Measurements from ENCODE around the gene RANBP9.
A peak's percentile ranks its signal among the peaks of the same experiment; 100 is the strongest.

Gene RANBP9

GRCh38 chr6:13711733-13712598, at the start of gene RANBP9:
Gene RANBP9 (minus strand): TSS chr6:13711835. CDS start chr6:13711505, 330 bp downstream.
- DNase-seq (ENCODE audit: low spot score): peak; percentile 87

DNA sequence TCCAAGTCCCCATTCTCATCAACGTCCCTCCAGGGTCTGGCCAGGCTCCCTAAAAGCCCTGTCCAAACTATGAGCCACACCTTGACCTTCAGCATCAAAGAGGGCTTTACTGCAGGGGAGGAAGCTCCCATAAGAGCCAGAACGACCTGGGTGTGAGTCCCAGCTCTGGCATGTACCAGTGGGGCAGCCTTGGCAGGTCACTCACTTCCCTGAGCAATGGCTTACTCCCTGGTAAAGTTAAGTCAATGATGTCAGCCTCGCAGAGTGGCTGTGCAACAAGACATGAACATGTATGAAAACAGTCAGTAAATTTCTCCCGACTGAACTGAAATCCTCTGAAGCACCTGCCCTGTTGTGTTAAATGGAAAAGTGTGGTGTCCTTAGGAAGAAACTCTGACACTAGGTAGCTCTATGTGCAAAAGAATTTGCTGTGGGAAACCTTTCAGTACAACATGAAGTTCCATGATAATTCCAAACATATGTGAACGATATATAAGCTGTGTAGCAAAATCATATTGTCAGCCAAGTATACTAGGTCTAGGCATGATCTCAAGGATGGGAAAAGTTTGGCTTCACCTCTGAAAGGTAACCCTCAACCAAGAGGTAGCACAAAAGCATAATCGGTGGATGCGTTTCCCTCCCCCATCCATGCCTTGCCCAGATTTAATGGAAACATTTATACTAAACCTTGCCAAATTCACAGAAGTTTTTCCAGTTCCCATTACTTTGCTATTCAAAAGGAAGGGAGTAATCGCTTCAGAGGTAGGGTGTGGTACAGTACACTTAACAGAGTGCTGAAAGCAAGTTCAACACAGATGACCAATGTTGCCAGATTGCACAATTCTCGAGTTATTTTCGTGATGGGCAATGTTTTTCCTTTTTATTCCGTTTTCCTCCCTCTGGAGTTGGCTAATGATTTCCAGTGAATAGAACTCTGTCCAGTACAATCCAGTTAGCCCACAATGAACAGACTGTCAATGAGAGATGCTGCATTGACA, 49.0 kb upstream of the RANBP9 start:
- DNase-seq (ENCODE audit: low spot score): no peak

DNA sequence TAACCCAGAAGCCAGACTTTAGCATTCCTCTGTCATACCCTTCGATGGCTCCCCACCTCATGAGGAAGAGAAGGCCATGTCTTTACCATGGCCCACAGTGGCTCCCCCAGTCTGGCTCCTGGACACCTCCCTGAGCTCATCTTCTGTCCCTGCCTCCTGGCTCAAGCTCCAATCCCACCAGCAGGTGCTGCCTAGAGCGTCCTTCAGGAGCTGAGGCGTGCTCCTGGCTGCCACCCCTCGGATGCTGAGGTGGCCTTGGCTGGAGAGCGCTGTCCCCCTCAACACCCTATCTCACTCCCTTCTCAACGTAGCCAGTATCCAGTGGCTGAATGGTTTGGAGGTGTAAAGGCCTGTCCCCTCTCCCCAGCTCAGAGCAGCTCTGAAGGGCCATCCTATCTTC, 47.4 kb upstream of the RANBP9 start:
- DNase-seq (ENCODE audit: low spot score): no peak

- no peak for DNase-seq (ENCODE audit: low spot score)
These were observed 43.0 kb upstream of the RANBP9 start for GRCh38 chr6:13754644-13755043.

DNA sequence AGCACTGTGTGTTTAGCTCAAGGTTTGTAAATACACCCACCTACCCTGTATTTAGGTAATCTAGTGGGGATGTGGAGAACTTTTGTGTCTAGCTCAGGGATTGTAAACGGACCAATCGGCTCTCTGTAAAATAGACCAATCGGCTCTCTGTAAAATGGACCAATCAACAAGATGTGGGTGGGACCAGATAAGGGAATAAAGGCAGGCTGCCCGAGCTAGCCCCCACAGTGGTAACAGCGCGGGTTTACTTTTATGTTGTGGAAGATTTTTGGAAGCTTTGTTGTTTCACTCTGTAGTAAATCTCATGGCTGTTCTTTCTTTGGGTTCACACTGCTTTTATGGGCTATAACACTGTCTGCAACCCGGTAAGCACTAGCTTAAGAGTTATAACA, 32.1 kb upstream of the RANBP9 start:
- no peak for DNase-seq (ENCODE audit: low spot score)

- DNase-seq (ENCODE audit: low spot score): no peak
These were observed 31.5 kb upstream of the RANBP9 start for GRCh38 chr6:13742961-13743735.

- no peak for DNase-seq (ENCODE audit: low spot score)
These were observed 29.7 kb upstream of the RANBP9 start for GRCh38 chr6:13741365-13741764.

DNA sequence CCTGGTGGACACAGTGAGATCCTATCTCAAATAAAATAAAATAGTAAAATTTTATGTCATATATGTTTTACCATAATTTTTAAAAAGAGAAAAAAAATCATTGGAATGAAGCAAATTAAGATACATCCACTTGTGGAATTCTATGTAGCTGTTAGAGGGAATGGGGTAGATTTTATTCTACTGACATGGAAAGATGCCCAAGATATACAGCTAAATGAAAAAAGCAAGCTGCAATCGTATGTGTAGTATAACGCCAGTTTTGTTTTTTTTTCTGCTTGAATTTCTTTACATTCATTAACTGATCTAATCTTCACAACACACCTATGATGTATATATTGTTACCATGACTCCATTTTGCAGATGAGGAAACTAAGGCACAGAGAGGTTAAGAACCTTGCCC, 23.4 kb upstream of the RANBP9 start:
- DNase-seq (ENCODE audit: low spot score): no peak

DNA sequence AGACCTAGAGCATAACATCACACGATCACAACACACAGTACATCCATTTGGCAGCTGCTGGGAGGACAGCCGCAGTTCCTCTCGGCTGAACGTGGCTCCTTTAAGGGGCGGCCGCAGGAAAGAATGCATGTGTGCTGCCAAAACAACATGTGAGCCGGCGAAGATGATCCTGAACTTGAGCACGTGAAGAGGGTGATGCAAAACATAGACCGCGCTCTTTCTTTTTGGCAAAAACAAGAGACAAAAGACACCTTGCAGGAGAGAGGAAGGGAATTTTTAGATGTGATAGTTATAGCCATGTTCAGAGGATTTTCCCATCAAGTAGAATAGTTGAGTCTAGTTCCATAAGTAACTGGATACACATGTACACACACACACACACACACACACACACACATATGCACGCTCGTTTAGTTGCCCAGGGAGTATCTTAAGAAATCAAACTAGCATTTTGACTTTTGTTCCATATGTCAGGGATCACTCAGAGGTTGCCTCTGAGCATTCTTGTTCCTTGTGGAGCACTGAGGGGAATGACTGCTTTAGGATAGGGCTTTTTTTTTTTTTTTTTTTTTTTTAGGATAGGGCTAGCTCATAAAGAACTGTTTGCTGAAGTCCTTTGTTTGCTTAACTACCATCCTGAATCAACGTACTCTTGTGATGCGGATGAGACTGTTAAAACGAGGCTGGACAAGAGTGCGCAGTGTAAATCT, 21.7 kb upstream of the RANBP9 start:
- no peak for DNase-seq (ENCODE audit: low spot score)

DNA sequence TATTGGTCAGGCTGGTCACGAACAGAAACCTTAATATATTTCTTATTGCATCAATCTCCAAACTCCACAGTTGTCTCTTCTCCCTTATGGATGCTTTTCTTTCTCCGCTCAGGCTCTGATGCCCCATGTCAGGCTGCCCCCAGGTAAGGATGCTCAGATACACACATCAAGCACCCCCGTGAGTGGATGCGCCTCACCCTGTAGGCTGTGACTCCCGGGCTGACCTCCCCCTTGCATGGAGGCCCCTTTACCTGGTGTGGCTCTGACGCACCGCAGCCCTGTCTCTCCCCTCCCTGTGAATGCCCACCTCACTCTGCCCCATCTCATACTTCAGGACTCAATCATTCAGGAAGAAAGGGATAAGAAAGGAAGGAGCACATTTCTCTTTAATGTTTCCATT, 19.1 kb upstream of the RANBP9 start:
- DNase-seq (ENCODE audit: low spot score): no peak

- peak; percentile 61 for DNase-seq (ENCODE audit: low spot score)
These were observed 18.3 kb upstream of the RANBP9 start for GRCh38 chr6:13729891-13730290.

GRCh38 chr6:13725570-13725969, 13.9 kb upstream of the RANBP9 start:
- no peak for DNase-seq (ENCODE audit: low spot score)

GRCh38 chr6:13725052-13725451, 13.4 kb upstream of the RANBP9 start:
- DNase-seq (ENCODE audit: low spot score): no peak

DNA sequence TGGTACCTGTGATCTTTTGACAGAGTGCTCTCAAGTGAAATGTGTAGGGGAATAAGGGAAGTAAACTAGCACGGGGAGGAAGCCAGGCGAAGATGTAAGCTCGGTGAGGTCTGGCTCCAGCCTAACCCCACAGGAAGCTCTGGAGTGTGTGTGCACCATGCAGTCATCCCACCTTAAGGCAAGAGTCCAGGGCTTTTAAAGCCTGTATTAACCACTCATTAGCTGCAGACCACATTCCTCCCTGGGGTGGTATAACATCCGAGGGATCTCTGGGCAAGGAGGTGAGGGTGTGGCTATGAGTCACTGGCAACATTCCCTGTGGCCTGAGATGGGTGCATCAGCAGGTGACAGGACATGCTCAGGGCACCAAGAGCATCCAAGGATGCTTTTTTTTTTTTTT, 12.5 kb upstream of the RANBP9 start:
- no peak for DNase-seq (ENCODE audit: low spot score)

DNA sequence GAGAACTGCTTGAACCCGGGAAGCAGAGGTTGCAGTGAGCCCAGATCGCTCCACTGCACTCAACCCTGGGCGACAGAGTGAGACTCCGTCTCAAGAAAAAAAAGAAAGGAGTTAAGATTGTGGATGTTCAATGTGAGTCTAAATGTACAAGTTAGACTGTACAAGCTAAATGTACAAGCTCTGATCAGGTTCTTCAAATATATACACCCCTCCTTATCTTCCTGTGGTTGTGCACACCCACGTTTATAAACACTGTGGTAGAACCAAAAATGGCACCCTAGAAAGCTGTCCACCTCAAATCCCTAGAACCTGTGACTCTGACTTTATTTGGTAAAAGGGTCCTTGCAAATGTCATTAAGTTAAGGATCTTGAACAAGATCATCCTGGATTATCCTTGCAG, 11.2 kb upstream of the RANBP9 start:
- no peak for DNase-seq (ENCODE audit: low spot score)

DNA sequence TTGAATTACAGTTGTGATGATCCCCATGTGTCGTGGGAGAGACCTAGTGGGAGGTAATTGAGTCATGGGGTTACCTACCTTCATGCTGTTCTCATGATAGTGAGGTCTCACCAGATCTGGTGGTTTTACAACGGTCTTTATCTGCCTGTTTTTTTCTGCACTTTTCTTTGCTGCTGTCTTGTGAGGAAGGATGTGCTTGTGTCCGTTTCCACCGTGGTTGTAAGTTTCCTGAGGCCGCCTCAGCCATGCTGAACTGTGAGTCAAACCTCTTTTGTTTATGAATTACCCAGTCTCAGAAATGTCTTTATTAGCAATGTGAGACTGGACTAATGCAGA, 6.5 kb upstream of the RANBP9 start:
- no peak for DNase-seq (ENCODE audit: low spot score)

DNA sequence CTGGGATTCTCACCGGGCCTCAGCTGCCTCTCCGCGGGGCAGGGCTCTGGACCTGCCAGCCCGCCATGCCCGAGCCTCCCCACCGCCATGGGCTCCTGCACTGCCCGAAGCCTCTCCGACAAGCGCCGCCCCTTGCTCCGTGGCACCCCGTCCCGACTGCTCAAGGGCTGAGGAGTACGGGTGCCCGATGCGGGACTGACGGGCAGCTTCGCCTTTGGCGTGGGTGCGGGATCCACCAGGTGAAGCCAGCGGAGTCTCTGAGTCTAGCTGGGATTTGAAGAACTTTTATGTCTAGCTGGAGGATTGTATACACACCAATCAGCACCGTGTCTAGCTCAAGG, 5.3 kb upstream of the RANBP9 start:
- no peak for DNase-seq (ENCODE audit: low spot score)

GRCh38 chr6:13716225-13716954, 4.8 kb upstream of the RANBP9 start:
- DNase-seq (ENCODE audit: low spot score): no peak

DNA sequence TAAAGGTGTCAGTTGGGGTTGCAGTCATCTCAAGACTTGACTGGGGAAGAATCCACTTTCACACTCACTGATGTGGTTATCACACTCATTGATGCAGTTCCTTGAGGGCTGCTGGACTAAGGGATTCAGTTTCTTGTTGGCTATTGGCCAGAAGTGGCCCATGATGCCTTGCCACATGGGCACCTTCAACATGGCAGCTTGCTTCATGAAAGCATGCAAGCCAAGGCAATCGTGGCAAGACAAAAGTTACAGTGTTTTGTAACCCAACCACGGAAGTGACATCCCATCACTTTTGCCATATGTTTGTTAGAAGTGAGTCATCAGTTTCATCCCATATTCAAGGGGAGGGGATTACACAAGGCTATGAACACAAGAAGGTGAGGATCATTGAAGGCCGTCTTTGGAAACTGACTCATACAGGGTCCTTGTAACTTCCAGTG, 3.8 kb upstream of the RANBP9 start:
- no peak for DNase-seq (ENCODE audit: low spot score)

- DNase-seq (ENCODE audit: low spot score): peak; percentile 40
These were observed 914 bp upstream of the RANBP9 start for GRCh38 chr6:13712599-13712898.

- DNase-seq (ENCODE audit: low spot score): peak; percentile 71
These were observed 307 bp downstream of the RANBP9 start for GRCh38 chr6:13711324-13711732.
